Hematopoietic multipotent progenitor cell (in vitro differentiated cells): ENCODE measurements around the gene WNT3. TPM values are rescaled to one million over a fixed set of nuclear protein-coding genes. Genes with fewer than 3 reads are reported as not detected.
A peak's percentile ranks its signal among the peaks of the same experiment; 100 is the strongest.

ENCODE experiments used
- DNase-seq, 3 donors: peaks; one replicate each; pipeline ENCODE4 v3.0.0-alpha.2; 2011 to 2015; ENCODE audit warnings: low read depth in 2 of 3, low spot score in 2 of 3
- total RNA-seq: library from RNA; depleted of rRNA; stranded (reverse); fragments of >200 nt; gene quantifications from one replicate; pipeline ENCODE4 v1.2.3, GENCODE V29; 2012

Gene WNT3
- total RNA-seq, 1 donor = under 0.01 TPM

GRCh38 chr17:46837521-46837920 lies 19.0 kb upstream of the WNT3 start:
- DNase-seq = no peak

GRCh38 chr17:46836500-46836899 lies 18.0 kb upstream of the WNT3 start:
- no peak for DNase-seq

DNA sequence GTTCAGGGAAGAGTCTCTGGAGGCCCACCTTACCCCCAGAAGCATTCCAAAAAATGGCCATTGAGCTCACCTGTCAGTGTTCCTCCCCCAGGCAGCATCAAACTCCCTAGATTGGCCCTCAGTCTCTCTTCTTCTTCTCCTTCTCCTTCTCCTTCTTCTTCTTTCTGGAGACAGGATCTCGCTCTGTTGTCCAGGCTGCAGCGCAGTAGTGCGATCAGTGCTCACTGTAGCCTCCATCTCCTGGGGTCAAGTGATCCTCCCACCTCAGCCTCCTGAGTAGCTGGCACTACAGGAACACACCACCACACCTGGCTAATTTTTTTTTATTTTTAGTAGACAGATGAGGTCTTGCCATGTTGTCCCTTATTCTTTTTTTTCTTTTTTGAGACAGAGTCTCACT lies 16.4 kb upstream of the WNT3 start:
- no peak for DNase-seq

- DNase-seq = no peak
Observed at GRCh38 chr17:46833840-46834208, 15.3 kb upstream of the WNT3 start.

DNA sequence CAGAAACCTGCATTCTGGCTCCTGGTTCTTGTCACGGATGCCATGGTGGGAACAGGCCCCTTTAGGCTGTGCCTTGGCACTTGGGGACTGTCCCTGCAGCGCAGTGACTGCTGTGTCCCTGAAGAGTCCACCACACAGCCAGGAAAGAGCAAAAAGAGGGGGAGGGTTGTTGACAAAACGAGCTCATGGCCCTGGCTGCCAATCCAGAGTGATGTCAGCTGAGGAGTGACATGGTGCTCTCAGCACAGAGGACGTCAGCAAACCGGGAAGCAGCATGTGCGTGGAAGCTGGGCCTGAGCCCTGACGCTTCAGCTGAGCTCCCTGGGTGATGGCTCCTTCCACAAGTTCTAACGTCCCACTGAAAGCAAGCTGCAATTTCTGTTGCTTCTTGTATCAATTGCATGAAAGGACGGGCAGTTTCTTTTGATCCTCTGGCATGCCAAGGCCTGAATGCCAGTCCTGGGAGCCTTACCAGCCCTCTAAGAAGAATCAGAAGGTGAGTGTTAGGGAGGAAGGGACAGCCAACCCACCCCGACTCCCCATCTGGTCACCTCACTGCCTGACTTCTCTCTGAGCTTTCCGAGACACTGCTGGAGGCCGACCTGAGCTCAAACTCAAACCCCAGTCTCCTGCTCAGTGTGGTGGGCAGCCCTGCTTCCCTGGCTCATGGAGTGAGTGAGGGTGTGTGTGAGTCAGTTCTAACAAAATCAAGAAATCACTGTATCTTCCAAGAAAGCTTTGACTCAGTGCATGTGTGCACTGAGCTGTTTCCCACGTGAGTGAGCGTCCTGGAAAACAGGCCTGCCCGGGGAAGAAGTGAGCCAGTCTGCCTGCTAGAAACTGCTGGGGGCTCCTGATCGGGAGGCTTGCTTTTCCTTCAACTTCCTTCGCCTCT lies 14.7 kb upstream of the WNT3 start:
- no peak for DNase-seq

GRCh38 chr17:46832331-46832821 lies 13.9 kb upstream of the WNT3 start:
- DNase-seq = no peak

DNA sequence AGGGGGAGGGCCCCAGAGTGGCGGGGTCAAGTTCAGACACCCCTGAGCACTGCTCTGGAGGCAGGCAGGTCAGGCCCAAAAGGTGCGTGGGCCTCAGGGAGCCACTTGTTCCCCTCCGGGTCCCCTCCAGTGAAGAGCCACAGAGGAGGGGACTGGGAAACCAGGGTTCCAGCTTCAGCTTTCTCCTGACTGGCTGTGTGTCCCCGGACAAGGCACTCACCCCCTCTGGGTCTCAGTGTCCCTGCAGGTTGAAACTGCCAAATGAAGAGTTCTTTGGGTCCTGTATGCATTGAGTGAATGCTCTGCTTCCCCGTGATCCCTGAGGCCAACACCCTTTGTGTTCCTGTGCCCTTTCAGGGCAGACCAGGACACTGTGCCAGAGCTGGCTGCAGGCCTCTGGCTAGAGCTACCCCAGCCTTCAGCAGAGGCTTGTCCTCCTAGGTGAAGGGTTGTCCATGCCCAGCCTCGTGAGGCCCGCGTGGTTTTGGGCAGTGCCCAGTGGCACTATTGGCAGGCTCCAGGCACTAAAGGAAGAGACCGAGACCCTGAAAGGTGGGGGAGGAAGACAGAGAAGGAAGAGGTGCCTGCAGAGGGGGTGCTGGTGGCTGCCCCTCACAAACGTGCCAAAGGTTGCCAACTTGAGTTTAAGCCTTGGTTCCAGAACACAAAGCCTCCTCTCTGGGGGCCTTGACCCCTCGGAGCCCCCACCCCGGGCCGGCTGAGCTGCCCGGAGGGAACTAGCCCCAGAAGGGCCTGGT lies 13.3 kb upstream of the WNT3 start:
- DNase-seq = no peak

DNA sequence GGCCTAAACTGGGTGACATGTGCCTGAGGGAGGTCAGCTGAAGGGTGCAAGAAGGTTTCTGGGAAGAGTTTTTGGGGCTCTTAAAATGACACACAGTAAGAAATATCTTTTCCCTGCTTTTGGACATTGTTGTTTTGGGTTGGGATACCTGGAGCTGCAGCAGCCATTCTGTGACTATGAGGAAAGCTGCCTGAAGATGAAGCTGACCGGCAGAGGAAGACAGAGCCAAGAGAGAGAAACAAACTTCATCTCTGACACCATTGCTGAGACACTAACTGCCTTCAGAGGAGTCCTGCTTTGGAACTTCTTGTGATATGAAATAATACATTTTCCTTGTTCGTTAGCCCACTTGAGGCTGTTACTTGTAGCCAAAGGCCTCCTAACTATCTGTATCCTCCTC lies 8.8 kb upstream of the WNT3 start:
- DNase-seq = no peak

GRCh38 chr17:46826116-46826515 lies 7.6 kb upstream of the WNT3 start:
- no peak for DNase-seq

GRCh38 chr17:46823657-46824056 lies 5.2 kb upstream of the WNT3 start:
- DNase-seq = no peak

GRCh38 chr17:46822388-46822921 lies 4.0 kb upstream of the WNT3 start:
- peak in 2 of 3 donors; percentile 31 to 40 for DNase-seq

DNA sequence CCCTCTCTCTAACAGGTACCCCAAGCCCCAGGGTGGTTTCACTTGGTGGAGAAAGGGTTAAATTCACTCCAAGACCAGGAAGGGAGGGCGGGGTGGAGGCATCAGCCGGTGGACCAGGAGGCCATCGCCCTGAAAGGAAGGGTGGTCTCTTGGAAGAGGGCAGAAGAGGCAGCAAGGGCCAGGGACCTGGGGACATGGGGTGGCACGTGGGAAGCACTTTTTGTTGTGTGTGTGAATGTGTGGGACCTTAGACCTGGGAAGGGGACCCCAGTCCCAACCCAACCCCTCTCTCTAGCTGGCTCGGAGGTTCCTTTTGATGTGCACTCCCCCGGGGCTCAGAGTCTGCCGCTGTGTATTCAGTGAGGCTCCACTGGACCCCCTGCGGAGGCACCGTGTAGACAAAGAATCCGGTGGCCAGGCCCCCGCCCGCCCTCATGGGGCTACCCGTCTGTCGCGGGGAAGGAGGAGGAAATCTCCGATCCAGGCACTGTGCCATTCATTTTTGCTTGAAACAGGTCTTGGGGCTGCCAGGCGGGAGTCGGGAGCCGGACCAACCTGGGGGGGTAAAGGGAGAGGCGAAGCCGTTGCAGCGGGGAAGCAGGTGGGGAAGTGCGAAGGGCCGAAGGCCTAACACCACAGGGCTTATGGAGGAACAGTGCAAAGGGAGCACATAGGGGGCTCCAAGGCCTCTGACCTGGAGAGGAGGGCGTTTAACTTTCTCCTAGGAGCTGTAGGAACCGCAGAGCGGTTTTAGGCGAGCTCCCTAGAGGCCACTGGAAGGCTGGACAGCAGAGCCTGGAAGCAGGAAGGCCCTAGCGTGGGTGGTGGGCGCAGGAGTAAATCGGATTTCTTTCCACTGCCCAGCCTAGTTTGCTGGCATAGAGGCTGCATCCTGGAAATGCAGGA lies 3.2 kb upstream of the WNT3 start:
- no peak for DNase-seq

GRCh38 chr17:46820592-46821450 lies 2.3 kb upstream of the WNT3 start:
- DNase-seq = no peak

- DNase-seq = peak in 1 of 3 donors; percentile 19
Observed at GRCh38 chr17:46819906-46820351, 1.4 kb upstream of the WNT3 start.

- DNase-seq = peak in 1 of 3 donors; percentile 33
Observed at GRCh38 chr17:46818929-46819859, 702 bp upstream of the WNT3 start.

DNA sequence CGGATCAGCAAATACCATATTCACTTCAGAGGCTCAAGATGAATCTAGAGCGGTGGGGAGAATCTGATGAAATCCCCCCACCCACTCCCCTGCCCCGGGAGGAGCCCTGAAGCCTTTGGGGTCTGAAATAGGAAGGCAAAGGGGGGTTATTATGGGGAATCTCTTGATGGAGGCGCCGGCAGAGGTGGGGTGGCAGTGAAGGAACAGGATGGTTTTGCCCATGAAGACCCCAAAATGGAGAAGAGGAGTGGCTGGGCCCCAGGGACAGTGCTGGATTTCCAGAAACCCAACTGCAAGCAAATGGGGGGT lies 637 bp downstream of the WNT3 start:
- DNase-seq = no peak

DNA sequence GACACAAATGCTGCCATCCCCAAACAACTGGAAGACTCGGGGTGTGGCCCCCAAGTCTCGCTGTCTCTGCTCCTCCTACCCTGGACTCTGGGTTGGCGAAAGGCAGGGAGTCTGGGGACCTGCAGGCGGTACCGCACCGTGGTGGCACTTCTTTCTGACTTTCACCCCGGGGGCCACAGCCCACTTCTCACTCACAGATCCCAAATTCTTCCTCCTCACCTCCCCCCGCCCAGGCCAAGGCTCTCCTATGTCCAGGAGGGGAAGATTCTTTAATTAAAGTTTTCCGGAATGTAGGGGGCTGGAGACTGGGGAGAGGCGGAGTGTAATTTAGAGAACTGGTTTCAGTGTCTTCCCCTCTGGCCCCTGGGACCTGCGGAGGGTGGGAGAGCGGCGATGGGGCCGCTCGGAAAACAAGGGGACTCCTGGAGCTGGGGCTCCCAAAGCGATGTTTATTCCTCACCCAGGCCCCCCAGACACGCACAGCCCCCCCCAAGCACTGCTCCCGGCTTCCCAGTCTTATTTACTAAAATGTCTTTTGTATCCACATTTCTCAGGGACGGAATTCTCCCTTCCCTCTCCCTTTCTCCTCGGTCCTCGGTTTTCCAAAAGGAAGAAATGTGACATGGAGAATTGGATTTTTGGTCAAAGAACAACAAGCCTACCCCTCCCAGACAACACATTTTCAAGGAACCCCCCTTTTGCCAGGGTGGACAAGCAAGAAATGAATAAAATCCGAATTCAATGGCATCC lies 1.2 kb downstream of the WNT3 start:
- DNase-seq = peak in 1 of 3 donors; percentile 21
